Measurements from ENCODE around the gene CASP4.

CASP4 gene

GRCh38 chr11:104908186-104908531, 60.2 kb downstream of the CASP4 start:
- TF ChIP-seq ZNF140 (tag by site-specific recombination; IDR thresholded peaks at IDR 0.05) (no peak), ZNF292 (tag by site-specific recombination; IDR thresholded peaks at IDR 0.05; ENCODE audit: borderline replicate concordance, low read depth) (no peak), ZBTB17 (tag by site-specific recombination; IDR thresholded peaks at IDR 0.05) (no peak), REPIN1 (tag by site-specific recombination; IDR thresholded peaks at IDR 0.05; ENCODE audit: low read depth) (no peak), ZNF768 (tag by site-specific recombination; IDR thresholded peaks at IDR 0.05) (no peak), ZNF544 (tag by site-specific recombination; IDR thresholded peaks at IDR 0.05) (no peak), ZNF510 (tag by site-specific recombination; IDR thresholded peaks at IDR 0.05; ENCODE audit: insufficient replicate concordance) (no peak), ZSCAN5A (tag by site-specific recombination; IDR thresholded peaks at IDR 0.05) (no peak), ZNF335 (tag by site-specific recombination; conservative IDR thresholded peaks at IDR 0.05) (no peak), ZNF16 (tag by site-specific recombination; IDR thresholded peaks at IDR 0.05; ENCODE audit: low read depth) (no peak), ZNF623 (tag by site-specific recombination; IDR thresholded peaks at IDR 0.05) (no peak)
- TF ChIP-seq, protein P1, sequence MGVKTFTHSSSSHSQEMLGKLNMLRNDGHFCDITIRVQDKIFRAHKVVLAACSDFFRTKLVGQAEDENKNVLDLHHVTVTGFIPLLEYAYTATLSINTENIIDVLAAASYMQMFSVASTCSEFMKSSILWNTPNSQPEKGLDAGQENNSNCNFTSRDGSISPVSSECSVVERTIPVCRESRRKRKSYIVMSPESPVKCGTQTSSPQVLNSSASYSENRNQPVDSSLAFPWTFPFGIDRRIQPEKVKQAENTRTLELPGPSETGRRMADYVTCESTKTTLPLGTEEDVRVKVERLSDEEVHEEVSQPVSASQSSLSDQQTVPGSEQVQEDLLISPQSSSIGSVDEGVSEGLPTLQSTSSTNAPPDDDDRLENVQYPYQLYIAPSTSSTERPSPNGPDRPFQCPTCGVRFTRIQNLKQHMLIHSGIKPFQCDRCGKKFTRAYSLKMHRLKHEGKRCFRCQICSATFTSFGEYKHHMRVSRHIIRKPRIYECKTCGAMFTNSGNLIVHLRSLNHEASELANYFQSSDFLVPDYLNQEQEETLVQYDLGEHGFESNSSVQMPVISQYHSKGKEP (tag by site-specific recombination; IDR thresholded peaks at IDR 0.05): no peak
- TF ChIP-seq, protein P2, sequence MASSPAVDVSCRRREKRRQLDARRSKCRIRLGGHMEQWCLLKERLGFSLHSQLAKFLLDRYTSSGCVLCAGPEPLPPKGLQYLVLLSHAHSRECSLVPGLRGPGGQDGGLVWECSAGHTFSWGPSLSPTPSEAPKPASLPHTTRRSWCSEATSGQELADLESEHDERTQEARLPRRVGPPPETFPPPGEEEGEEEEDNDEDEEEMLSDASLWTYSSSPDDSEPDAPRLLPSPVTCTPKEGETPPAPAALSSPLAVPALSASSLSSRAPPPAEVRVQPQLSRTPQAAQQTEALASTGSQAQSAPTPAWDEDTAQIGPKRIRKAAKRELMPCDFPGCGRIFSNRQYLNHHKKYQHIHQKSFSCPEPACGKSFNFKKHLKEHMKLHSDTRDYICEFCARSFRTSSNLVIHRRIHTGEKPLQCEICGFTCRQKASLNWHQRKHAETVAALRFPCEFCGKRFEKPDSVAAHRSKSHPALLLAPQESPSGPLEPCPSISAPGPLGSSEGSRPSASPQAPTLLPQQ (tag by site-specific recombination; IDR thresholded peaks at IDR 0.05): no peak
- Histone ChIP-seq H3K4me3 (ENCODE audit: low read depth, low read length) (no peak overlapping the region), H3K27ac (ENCODE audit: extremely low read depth, low read depth, low read length) (no peak overlapping the region), H3K4me1 (ENCODE audit: control insufficient read depth, insufficient read depth, low read length) (no peaks in the 10 kb centered on the region), H3K9me3 (ENCODE audit: control insufficient read depth, insufficient read depth, low read depth, low read length) (no peaks in the 10 kb centered on the region), H3K36me3 (ENCODE audit: control insufficient read depth in 2 of 2, insufficient read depth in 1 of 2, low read length in 2 of 2) (no peaks in the 10 kb centered on the region)
- ChIA-PET CTCF (no interaction called here), POLR2A (no interaction called here)

- ChIA-PET CTCF (no interaction called here), POLR2A (no interaction called here)
- no peaks in the 10 kb centered on the region for H3K9me3 ChIP-seq (ENCODE audit: control insufficient read depth, insufficient read depth, low read depth, low read length)
- no peak overlapping the region for H3K4me3 ChIP-seq (ENCODE audit: low read depth, low read length)
- no peak overlapping the region for H3K27ac ChIP-seq (ENCODE audit: extremely low read depth, low read depth, low read length)
- H3K4me1 ChIP-seq (ENCODE audit: control insufficient read depth, insufficient read depth, low read length): no peaks in the 10 kb centered on the region
- no peaks in the 10 kb centered on the region for H3K36me3 ChIP-seq (ENCODE audit: control insufficient read depth in 2 of 2, insufficient read depth in 1 of 2, low read length in 2 of 2)
- TF ChIP-seq ZNF239 (tag by site-specific recombination; IDR thresholded peaks at IDR 0.05) (no peak), ZBTB1 (tag by site-specific recombination; IDR thresholded peaks at IDR 0.05) (no peak), TSHZ1 (tag by site-specific recombination; IDR thresholded peaks at IDR 0.05; ENCODE audit: borderline replicate concordance) (no peak), SETDB1 (IDR thresholded peaks at IDR 0.05; ENCODE audit: insufficient read length, low read length) (no peak), HOXA7 (CRISPR knock-in tag; IDR thresholded peaks at IDR 0.05; ENCODE audit: borderline replicate concordance) (no peak)
- TF ChIP-seq, protein P3, sequence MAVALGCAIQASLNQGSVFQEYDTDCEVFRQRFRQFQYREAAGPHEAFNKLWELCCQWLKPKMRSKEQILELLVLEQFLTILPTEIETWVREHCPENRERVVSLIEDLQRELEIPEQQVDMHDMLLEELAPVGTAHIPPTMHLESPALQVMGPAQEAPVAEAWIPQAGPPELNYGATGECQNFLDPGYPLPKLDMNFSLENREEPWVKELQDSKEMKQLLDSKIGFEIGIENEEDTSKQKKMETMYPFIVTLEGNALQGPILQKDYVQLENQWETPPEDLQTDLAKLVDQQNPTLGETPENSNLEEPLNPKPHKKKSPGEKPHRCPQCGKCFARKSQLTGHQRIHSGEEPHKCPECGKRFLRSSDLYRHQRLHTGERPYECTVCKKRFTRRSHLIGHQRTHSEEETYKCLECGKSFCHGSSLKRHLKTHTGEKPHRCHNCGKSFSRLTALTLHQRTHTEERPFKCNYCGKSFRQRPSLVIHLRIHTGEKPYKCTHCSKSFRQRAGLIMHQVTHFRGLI (tag by site-specific recombination; IDR thresholded peaks at IDR 0.05): no peak
Measured at GRCh38 chr11:104907521-104908185, 60.7 kb downstream of the CASP4 start.

All from HEK293 (cell line).